ENCODE data around the gene ANKRD23.
"Not testable (repeated sequence)": the region's sequence is repeated elsewhere in the genome, so short reads cannot be mapped to it uniquely, and the experiment has no call there.

ANKRD23 gene

GRCh38 chr2:96843538-96844268, at the start of gene ANKRD23:
Gene ANKRD23, minus strand, starts transcription at chr2:96844021. Its CDS starts 29 bp downstream, at chr2:96843992.
- DNase-seq = no peak

DNA sequence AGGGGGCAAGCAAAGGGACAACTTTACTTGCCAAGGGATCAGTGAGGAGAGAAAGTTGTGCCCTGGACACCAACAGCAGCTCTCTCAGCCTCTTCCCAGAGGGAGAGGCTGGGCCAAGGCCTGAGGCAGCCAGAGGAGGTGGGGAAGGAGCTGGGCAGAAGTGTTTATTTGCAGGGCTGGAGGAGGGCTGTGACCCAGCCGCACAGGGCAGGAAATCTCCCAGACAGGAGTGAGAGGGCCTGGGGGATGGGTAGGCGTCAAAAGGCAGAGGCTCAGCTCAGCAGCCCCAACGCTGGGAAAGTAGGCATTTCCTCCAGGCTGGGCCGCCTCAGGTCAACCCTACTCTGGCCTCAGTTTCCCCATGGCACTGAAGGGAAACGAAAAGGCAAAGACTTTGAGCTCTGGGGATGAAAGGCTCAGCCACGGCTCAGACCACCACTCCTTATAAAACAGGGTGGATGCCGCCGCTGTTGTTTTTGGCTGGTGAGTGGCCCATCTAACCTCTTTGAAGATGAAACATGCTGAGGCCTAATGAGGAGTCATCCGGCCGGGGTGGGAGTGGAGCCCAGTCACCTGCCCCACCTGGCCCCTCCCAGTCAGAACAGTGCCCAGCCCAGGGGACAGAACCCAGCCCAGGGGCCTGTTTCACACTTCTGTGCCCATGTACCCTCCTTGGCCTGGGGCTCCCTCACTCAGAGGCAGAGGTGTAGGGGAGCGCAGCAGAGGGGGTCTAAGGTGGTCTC, 47.9 kb upstream of the ANKRD23 start:
- DNase-seq = no peak

DNA sequence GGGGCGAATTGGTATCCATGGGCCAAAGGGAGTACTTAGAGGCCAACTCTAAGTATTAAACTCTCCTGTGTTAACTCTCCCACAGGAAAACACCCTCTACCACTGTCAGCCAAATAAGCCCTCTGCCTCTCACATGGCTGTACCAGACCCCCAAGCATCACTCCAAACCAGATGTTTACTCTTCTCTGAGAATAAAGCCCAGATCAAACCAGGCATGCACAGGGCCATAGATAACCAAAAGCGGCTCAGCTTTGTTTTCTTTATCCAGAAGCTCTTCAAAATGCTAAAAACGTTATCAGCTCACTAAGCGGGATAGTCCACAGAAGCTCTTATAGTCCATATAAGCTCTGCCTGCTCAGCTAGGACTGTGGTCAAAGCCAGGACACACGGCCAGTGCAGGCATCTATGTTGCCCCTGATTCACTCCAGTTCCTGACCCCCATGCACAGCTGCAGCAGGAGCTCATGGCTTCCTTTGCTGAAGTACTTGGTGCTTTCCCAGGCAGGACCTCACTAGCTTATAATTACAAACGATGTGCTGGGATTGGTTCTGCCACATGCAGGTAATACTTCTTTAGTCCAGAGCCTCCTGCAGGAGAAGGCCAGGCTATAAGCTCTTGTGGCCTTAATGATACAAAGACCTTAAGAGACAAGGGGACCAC, 47.0 kb upstream of the ANKRD23 start:
- no peak for DNase-seq

- no peak for DNase-seq
These were observed 46.4 kb upstream of the ANKRD23 start for GRCh38 chr2:96890252-96890651.

DNA sequence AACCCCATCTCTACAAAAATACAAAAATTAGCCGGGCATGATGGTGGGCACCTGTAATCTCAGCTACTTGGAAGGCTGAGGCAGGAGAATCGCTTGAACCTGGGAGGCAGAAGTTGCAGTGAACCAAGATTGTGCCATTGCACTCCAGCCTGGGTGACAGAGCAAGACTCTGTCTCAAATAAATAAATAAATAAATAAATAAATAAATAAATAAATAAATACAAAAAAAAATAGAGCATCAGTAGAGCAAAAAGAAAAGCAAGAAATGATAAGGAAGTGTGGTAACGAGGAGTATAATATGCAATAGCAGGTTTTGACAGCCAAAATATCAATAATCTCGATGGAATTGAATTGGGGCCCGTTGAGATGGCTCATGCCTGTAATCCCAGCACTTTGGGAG, 45.7 kb upstream of the ANKRD23 start:
- not testable (repeated sequence) for DNase-seq

DNA sequence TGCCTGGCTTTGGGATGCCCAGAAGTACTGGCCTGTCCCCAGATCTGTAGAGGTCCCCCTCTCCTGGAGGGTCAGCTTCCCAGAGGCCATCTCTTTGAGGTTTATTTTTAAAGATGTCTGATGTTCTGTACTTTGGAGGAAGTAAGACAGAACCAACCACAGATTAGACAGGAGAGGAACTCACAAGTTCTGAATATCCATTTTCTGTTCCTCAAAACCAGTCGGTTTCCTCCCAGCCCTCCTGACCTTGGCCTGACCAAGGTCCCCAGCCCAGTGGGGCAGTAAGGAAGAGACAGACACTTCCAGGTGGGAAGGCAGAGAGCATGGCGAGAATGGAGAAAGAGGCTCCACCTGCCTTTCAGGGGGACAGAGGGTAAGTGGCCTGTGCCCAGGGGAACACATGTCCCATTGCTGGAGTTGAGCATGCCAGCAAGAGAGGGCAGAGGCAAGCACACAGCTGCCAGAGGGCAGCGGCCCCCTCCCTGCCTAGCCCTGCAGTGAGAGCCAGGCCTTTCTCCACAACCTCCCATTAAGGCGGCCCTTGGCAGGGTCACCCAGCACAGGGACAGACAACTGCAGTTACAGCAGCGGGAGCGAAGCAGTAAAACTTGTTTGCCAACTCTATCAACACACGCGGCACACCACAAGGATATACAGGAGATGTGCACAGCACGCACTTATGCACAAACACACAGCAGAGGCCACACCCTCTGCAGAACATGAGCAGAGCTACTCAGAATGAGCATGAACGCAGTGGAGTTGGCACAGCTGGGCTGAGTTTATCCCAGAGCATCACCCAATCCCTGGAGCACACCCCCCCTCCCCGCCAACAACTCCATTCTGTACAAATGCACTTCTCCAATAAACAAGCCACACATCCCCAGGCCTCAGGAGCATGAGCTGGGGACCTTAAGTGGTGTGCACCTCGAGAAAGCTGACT, 44.5 kb upstream of the ANKRD23 start:
- no peak for DNase-seq

- DNase-seq = no peak
These were observed 43.7 kb upstream of the ANKRD23 start for GRCh38 chr2:96887493-96888012.

DNA sequence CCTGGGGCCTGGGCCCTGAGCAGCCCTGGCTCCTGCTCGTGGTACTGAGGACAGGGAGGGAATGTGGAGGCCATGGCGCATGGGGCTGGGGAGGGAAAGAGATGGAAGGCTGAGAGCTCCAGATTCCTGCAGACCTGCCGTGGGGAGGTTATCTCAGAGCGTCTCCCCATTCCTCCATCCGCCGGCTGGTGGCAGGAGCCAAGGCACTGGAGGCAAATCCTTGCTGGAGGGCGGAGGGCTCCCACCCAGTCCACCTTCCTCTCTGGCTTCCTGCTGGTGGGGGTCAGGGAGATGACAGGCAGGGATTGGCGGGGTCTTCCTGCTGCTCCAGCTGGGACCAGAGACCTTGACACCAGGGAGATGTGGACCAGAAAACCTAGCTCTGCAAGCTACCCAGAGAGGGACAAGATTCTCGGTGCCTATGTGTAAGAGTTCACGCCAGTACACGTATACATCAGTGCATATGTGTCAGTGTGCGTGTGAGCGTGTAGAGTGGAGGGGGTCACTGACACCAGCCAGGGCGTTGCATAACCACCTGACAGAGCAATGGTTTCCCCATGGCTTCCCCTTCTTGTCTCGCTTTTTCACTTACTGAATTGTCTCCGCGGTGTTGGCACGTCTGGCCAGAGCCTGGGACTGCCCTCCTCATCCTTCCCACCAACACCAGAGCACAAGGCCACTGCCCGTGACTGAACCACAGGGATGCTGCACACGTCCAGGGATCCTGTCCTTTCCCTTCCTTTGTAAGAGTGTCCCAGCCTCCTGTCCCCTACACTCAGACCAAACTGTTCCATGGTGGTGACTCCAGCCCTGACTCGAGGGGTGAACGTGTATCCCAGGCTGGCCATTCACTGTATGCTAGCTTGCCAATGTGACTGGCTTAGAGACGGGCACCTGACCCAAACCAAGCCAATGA, 41.9 kb upstream of the ANKRD23 start:
- DNase-seq = no peak

DNA sequence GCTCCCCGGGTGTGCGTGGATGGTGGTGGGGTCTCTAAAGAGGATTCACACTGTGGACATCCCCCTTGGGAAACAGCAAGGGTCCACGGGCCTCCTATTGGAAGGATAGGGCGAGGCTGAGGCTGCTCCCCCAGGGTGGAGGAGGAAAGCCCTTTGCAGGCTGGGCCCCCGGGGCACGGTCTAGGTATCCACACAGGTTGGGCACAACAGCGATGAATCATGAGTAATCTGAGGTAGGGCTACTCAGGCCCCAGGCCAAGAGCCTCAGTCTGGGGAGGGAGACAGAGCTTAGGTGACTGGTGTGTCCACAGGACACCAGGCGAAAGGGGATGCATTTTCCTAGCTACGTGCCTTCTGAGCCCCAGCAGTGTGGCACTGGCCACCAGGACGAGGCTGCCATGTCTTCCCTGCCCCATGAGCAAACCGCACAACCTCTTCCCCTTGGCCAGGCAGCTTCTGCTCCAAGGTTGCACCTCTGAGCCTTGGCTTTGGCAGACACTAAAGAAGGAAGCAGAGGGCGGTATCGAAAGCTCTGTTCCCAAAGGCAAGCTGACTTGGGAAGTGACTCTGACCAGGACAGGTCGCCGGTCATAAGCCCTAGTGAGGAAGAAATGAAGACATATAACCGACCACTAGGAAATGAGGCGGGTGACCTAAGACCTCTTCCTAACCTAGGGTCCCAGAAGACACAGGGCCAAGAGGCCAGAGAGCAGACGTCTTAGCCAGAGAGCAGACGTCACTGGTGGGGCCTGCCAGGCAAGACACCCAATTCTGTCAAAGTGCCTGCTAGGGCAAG, 40.7 kb upstream of the ANKRD23 start:
- no peak for DNase-seq

GRCh38 chr2:96883306-96883705, 39.5 kb upstream of the ANKRD23 start:
- no peak for DNase-seq

- no peak for DNase-seq
These were observed 39.1 kb upstream of the ANKRD23 start for GRCh38 chr2:96882906-96883305.

GRCh38 chr2:96882230-96882629, 38.4 kb upstream of the ANKRD23 start:
- no peak for DNase-seq

GRCh38 chr2:96881349-96882195, 37.8 kb upstream of the ANKRD23 start:
- no peak for DNase-seq

GRCh38 chr2:96880891-96881273, 37.1 kb upstream of the ANKRD23 start:
- DNase-seq = no peak

- DNase-seq = no peak
These were observed 35.8 kb upstream of the ANKRD23 start for GRCh38 chr2:96879545-96880040.

GRCh38 chr2:96878796-96879544, 35.1 kb upstream of the ANKRD23 start:
- no peak for DNase-seq

- DNase-seq = no peak
These were observed 34.4 kb upstream of the ANKRD23 start for GRCh38 chr2:96878171-96878570.

DNA sequence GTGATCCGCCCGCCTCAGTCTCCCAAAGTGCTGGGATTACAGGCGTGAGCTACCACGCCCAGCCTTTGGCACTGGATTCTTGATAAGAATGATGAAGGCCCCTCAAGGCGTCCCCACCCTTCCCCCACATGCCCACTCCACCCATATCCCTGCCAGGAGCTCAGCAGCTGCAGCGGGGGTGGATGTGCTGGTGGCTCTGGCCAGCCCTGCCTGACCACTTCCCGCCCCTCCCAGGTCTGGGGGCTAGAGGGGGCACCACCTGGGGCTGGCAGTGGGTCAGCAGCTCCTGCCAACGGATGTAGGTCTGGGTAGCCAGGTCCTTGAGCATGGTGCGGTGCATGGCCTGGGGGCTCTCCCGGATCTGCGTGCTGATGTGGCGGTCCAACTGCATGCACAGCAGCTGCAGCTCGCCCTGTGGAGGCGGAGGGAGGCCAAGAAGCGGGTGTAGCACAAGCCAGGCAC, 33.8 kb upstream of the ANKRD23 start:
- DNase-seq = no peak
